GM19324 (cell line): ENCODE data around the gene ZNF230.

Experiments used
- ATAC-seq: cut with Tn5 transposase; IDR thresholded peaks from one replicate; pipeline ENCODE4 v1.9.1; 2021; ENCODE audit warnings: mild to moderate bottlenecking, moderate library complexity; ENCODE audit not compliant: unreplicated experiment, low FRiP score

The ZNF230 gene

DNA sequence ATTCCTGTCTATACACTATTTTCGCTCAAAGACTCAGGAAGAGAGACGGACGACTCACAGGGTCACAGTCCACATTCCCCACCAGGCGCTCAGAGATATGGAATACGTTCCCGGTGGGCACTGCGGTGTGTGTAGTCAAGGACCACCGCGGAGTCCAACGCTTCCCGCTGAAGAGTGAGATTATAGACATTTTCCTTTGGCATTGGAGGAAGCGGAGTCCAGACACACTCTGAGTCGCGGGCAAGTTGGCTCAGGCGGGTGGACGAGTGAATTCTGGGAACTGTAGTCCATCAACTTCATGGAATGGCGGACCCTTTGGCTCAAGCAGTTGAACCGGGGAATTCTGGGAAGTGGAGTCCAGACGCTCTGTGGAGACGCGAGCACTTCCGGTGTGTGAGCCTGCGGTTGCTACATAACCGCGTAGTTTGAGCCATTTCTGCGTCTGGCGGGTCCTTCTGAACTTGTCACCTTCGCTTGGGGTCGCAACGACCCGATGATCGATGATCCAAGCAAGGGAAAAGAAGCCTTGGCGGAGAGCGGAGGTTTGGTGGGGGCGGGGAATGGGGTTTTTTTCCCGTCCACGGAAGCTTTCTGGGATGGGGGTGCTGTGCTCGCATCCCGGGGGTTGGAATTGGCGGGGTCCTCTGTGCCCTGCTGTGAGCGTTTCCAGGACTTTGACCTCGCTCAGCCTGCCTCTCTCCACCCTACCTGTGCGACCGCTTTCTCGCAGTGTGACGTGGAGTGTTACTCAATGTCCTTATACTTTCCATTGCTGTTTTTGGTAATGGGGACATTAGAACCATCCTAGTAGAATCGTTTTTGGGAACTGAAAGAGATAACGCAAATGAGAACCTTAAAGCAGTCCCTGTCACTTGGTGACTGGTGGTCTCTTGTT is at the start of gene ZNF230:
ZNF230 (plus strand) TSS at position 392 of the 895 bp plus-strand sequence. CDS start 4,122 bp downstream, outside the sequence.
- peak; percentile 94 for ATAC-seq

DNA sequence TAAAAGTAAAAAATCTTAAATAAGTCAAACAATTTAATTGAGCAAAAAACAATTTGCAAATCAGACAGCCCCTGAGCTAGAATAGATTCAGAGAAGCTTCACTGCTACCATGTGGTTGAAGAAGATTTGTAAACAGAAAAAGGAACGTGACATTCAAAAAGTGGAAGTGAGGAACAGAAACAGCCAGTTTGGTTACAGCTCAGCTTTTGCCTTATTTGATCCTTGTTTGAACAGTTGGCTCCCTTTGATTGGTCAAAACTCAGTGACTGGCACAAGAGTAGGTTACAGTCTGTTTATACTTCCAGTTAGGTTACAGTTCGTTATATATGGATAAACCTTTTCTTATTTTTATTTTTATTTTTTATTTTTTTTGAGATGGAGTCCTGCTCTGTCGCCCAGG is 45.9 kb upstream of the ZNF230 start:
- no peak for ATAC-seq

DNA sequence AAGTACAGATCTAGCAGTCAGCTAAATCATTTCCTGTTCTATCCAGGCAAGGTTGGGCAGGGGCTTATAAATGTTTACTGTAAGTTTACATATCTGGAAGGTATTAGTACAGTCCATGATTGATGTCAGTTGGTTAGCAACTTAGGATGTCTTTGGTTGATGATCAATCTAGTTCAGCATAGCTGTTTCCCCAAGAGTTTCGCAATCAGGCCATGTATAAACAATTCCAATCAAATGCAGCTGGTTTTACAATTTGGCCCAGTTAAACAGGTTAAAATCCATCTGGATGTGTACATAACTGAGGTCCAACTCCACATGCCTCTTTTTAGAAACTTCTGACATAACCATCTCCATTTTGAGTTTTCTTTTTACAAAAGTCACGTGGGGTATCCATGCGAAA is 44.9 kb upstream of the ZNF230 start:
- ATAC-seq = no peak

DNA sequence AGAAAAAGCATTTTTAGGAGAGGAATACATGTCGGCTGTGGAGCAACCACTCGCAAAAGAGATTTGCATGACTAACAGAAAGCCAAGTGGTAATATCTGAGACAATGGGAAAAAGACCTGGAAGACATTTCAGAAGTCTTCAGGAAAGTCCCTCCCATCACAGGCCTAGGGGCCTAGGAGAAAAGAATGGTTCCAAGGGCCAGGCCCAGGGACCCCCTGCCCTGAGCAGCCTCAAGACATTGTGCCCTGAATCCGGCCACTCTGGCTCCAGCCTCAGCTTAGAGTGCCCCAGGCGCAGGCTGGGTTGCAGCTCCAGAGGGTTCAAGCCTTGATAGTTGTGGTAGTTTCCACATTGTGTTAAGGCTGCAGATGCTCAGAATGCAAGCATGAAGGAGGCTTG is 42.3 kb upstream of the ZNF230 start:
- no peak for ATAC-seq

DNA sequence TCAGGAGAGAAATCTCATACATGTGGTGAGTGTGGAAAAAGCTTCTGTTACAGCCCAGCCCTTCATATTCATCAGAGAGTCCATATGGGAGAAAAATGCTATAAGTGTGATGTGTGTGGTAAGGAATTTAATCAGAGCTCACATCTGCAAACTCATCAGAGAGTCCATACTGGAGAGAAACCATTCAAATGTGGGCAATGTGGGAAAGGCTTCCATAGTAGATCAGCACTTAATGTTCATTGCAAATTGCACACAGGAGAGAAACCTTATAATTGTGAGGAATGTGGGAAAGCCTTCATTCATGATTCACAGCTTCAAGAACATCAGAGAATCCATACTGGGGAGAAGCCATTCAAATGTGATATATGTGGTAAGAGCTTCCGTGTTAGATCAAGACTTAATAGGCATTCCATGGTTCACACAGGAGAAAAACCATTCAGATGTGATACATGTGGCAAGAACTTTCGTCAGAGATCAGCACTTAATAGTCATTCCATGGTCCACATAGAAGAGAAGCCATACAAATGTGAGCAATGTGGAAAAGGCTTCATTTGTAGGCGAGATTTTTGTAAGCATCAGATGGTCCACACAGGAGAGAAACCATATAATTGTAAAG is 36.6 kb upstream of the ZNF230 start:
- ATAC-seq = no peak

DNA sequence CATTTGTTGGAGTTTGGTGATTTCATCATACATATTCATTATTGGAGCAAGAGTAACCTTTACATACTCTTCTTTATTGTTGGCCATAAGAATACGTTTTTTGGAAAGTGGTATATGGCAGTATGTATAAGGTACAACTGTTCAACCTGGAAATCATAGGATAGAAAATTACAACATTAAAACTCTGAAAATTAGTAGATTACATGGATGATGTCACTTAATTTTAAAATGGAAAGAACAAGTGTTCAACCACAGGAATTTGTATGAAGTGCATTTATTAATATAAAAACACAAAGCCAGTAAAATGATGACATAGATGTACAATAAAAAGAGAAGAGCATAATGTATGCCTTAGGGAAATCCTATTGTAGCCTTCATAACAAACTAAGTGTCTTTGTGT is 26.0 kb upstream of the ZNF230 start:
- ATAC-seq = no peak

DNA sequence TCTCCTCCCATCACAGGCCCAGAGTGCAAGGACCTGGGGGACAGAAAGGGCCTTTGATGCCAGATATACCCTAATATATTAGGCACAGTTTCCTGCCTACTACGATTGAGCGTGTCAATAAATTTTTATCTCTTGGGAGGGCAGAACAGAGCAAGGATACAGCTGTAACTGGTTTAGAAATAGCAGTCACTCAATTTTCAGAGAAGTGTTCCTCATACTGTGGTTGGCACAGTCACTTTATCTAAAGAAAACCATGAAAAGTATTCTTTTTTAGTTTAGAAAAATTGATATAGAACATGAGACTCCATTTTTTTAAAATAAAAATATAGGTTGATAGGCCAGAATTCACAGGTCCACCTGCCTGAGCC is 19.2 kb upstream of the ZNF230 start:
- peak; percentile 24 for ATAC-seq

DNA sequence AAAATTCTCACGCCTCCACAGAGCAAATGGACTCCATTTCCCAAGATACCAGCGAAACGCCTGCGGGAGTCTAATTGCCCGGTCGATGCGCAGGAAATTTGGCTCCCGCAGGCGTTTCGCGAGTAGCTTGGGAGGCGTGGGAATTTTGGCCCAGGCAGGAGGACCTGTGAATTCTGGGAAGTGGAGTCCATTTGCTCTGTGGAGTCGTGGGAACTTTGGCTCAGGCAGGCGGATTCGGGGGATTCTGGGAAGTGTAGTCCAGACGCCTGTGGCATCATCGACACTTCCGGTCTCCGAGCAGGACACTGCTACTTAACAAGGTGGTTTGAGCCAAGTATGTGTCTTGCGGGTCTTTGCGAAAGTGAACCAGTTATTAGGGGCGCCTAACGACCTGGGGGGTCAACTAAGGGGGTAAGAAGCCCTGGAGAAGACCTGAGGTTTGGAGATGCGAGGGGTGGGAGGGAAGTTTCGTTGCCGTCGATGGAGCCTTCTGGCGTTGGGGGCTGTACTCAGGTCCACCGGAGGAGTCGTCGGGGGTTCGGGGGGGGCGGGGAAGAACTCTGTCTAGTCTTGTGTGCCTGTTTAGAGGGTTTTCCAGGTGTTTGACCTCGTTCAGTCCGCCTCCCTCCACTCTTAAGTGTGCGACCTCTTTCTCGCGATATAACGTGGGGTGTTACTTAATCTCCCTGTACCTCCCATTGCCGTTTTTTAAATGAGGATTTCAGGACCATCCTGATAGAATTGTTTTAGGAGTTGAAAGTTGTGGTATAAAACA is 18.7 kb upstream of the ZNF230 start, which contains the start of gene ZNF155:
ZNF155 (plus strand) TSS at position 277 of the 775 bp plus-strand sequence. CDS start 4,356 bp downstream, outside the sequence.
- peak; percentile 90 for ATAC-seq

DNA sequence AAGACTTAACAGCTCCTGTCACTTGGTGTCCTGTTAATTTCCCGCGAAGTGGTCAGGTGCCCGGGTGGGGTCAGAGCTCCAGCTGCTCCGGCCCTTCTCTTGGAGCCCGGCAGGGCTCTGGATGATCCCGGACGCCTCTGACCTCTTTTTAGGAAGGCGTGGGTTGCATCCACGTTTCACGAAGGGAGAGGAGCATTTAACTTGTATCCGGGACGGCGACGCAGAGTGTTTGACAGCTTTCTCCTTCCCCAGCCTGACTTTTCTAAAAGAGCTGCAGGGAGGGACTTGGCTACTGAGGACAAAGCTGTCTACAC is 18.1 kb upstream of the ZNF230 start:
- ATAC-seq = peak; percentile 17

DNA sequence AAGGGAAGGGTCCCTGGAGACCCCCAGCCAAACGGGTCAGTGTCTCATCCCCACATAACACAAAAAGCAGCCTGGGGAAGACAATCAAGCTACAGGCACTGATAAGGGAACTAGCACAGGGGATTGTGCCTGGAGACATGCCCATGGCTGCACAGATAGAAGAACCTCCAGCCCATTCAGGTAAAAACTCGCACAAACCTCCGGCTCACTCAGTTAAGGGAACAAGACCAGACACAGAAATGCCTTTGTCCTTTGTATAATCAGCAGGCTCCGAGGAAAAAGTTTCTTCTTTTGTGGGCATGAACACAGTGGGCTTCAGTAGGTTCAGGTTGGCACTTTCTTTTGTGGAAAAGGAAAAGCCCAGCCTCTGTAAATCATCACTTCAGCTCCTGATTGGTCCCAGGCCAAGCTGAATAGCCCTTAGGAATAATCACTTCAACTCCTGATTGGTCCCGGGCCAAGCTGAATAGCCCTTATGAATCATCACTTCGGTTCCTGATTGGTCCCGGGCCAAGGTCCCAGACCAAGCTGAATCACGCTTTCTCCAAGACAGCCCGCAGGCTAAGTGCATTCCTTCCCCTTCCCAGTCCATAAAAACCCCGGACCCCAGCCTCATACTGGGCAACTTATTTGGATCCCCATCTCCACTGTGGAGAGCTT is 5.0 kb upstream of the ZNF230 start:
- ATAC-seq = no peak

DNA sequence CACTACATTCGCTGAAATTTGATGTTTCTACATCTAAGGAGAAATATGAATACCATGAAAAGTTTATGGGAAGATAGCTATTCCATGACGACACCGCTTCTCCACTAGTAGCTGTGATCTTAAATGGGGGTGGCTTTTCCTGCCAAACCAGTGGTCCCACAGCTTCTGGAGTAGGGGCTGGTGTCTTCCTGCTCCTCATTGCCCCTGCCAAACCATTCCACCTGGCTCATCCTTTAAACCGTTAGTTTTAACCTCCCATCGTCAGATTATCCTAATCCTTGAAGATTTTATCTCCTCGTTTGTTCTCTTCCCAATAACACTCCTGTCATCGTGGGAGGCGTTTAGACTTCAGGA is 568 bp upstream of the ZNF230 start:
- ATAC-seq = no peak

DNA sequence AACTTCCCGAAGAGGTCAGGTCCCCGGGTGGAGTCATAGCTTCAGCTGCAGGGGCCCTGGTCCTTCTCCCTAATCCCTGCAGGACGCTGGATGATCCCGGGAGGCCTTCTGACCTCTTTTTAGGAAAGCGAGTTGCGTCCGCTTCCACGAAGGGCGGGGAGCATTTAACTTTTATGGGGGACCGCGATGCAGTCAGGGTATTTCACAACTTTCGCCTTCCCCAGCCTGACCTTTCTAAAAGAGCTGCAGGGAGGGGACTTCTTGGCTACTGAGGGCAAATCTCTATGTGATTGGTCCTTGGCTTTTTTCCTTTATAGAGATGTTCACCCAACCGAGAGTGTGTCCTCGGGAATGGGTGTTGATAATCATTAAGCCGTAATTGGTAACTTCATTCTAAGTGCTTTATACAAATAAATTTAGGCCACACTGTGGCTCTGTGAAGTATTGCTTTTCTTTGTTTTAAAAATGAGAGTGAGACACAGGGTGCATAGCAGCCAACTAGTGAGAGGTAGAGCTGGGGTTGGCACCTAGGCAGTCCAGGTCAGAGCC is 778 bp downstream of the ZNF230 start:
- peak; percentile 3 for ATAC-seq

DNA sequence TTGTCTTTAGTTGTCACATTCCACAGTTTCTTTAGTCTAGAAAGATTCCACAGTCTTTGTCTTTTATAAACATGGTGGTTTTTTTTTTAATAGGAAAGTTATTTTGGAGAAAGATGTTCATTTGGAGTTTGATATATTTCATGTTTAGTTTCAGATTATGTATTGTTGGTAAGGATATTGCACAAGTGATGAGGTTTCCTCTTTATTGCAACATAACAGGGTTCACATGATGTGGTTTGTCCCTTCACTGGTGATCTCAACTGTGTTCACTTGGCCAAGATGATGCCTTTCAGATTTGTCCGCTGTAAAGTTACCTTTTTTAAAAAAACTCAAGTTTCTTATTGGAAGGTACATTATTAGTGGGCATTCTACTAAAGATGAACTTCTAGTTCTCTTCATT is 3.2 kb downstream of the ZNF230 start:
- ATAC-seq = no peak

DNA sequence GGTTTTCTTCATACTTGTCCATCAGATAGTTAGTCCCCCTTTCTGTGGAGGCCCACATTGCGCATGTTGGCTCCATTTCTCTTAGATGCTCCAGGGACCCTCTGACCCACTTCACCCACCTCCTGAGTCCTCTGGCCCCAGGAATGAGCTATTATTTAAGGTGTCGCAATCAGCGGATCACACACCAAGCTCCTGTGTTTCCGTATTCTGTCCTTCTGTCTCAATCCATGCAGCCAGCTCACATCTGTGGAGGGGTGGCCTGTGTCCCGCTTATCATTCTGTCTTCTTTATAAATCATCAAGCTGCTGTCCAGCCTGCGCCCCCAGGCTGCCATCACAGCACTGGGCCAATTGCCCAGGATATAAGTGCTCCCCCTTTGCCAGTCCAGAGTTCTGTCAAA is 4.7 kb downstream of the ZNF230 start:
- ATAC-seq = no peak

DNA sequence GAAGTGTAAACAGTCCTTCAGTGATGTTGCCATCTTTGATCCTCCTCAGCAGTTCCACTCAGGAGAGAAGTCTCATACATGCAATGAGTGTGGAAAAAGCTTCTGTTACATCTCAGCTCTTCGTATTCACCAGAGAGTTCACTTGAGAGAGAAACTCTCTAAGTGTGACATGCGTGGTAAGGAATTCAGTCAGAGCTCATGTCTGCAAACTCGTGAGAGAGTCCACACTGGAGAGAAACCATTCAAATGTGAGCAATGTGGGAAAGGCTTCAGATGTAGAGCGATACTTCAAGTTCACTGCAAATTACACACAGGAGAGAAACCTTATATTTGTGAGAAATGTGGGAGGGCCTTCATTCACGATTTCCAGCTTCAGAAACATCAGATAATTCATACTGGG is 7.7 kb downstream of the ZNF230 start:
- no peak for ATAC-seq

DNA sequence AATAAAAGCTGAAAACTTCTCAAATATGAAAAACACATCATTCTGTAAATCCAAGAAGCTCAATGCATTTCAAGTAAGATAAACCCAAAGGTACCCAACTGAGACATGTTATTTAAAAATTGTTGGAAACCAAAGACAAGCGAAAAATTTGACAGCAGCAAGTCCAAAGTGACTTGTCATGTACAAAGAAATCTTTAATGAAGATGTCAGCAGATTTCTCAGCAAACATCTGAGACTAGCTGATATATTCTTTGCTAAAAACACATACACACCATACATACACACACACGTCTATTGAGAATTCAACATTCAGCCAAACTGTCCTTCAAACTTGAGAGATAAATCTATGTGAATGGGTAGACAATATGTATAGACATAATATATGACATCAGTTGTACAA is 16.7 kb downstream of the ZNF230 start:
- no peak for ATAC-seq

DNA sequence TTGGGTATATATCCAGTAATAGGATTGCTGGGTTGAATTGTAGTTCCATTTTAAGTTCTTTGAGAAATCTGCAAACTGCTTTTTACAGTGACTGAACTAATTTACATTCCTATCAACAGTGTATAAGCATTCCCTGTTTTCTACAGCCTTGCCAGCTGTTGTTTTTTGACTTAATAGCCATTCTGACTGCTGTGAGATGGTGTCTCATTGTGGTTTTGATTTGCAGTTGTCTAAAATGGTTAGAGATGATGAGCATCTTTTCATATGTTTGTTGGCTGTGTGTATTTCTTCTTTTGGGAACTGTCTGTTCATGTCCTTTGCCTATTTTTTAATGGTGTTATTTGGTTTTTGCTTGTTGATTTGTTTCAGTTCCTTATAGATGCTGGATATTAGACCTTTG is 18.5 kb downstream of the ZNF230 start:
- ATAC-seq = no peak

DNA sequence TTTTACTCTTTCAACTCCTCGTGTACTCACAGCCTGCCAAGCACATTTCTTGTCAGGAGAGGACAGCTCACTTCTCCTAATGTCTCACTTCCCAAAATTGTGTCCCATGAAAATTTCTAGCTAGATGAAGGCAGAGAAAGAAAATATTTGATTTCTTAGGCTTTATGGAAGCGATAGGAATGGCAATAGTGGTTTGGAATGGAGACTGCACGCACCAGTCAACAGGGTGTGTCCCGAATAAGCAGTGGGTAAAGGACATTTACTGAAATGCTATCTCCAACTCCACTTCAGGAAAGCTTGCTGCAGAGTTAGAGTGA is 22.1 kb downstream of the ZNF230 start:
- no peak for ATAC-seq

DNA sequence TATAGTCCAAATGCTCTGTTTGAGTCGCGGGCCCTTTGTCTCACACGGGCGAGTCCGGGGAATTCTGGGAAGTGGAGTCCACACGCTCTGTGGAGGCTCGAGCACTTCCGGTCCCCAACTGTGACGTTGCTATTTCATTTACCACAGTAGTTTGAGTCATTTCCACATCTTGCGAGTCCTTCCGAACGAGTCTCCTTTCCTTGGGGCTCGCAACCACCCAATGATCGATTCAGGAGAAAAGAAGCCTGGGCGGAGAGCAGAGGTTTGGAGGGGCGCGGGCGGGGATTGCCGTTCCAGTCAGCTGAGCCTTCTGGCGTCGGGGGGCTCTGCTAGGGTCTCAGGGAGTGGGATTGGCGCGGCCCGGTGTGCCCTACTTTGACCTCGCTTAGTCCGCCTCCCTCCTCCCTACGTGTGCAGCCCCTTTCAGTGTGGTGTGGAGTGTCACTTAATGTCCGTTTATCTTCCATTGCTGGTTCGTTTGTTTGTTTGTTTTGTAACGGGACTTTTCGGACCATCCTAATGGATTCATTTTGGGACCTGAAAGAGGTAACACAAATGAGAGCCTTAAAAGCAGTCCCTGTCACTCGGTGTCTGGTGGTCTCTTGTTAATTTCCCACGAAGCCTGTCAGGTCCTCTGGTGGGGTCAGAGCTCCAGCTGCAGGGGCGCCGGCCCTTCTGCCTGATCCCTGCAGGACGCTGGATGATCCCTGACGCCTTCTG is 22.6 kb downstream of the ZNF230 start, which contains the start of gene ZNF222:
ZNF222 (plus strand) TSS at position 163 of the 720 bp plus-strand sequence; CDS start at position 221, 58 bp downstream.
- peak; percentile 86 for ATAC-seq

DNA sequence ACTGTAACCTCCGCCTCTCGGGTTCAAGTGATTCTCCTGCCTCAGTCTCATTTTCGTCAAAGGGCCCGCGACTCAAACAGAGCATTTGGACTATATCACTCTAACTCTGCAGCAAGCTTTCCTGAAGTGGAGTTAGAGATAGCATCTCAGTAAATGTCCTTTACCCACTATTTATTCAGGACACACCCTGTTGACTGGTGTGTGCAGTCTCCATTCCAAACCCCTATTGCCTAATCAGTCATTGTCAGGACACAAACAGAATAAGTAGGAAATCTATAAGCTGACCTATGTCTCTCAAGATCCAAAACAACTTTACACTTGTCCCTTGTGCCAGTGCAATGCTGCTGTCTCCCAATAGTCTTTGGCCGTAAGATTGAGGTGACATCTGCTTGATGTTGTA is 23.9 kb downstream of the ZNF230 start:
- no peak for ATAC-seq
